ENCODE data around the gene FBXL4.

FBXL4 gene

DNA sequence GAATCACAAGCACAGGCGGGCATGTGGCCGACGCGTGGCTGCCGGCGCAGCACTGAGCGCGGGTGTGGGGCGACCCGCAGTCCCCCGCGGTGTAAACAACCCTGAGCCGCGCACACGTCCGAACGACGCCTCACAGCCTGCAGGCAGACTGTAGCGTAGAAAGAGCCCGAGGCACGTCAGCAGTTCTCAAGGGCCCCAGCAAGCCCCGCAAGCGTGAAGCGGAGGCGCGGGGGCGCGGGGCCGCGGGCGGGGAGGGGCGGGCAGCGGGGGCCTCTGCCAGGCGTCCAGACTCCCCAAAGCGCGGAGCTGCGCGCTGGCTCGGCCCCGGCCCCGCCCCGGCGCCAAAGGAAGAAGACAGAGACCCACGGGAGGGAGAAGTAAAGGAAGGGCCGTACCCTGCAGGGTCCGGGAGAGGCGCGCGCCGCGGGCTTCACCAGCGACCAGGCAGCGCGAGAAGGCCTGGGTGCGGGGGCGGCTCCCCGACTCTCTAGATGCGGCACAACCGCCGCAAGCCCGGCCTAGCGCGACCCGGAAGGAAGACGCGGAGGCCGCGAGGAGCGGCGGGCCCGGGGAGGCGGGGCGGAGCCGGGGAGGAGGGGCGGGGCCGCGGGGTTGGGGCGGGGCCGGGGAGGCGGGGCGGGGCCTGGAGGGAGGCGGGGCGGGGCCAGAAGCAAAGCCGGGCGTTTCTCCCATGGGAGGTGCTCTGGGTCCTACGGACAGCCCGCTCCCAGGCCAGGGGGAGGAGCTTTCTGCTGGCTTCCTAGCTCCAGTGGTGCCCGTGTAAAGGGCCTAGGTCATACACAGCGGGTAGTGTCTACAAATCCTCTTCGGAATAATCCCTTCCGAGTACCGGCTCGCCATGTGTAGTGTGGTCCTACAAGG lies at the start of gene FBXL4:
TSS of gene FBXL4 (minus strand) at position 536 of the 882 bp plus-strand sequence. CDS start 20,958 bp downstream, outside the sequence.
- peak; percentile 64 to 74 for DNase-seq

DNA sequence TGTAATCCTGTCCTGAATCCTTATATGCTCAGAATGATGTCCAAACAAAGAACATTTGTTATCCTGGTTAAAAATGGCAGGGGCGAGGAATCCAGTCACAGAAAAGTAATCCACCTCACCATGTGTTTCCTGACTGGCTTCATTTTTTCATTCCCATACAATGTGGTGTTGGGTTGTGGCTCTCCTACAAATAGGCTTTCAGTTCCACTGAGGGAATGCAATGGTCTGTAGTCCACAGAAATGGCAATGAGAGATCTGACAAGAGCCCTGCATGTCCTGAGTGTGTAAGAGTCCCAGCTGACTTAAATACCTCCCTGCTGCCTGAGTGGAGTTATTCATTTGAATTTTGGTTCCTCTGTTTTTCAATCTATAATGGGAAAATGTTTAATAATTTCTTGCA lies 47.4 kb upstream of the FBXL4 start:
- no peak for DNase-seq

DNA sequence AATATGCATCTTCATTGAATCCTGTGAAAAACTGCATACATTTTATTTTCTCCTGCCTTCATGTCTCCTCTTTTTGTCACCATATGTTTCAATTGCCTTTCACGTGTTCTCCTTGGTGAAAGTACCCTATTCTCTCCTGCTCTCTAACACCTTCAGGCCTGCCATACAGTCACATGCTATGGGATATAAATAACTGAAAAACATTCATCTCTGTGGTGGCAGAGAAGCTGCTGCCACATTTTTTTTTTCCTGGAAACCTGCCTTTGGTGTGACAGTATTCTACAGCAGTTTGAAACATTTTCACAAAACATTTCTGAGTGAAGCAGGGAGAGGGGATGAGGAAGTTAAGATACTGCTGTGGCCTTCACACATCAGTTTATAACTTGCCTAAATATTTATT lies 44.8 kb upstream of the FBXL4 start:
- no peak for DNase-seq

DNA sequence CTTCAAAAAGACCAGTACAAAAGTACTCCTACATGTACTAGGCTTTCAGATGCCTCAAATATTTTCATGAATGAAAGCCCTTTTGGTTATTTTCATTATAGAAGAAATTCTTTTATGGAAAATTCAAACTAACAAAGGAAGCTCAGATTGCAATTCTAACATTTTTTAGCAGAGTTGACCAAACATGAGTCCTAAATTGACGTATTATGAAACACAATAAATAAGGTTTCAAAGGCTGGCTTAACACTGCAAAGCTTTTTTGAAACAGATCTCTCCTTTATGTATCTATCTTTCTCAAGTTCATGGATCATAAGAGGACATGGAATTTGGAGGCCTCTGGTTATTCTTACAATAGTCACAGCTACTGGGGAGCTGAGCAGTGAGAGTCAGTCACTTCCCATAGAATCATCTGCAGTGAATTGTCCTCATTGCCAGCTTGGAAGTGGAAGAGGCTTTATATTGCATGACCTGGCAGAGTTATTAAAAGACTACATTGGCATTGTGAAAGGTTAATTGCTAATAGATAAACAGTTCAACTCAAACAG lies 38.4 kb upstream of the FBXL4 start:
- DNase-seq, result no peak

DNA sequence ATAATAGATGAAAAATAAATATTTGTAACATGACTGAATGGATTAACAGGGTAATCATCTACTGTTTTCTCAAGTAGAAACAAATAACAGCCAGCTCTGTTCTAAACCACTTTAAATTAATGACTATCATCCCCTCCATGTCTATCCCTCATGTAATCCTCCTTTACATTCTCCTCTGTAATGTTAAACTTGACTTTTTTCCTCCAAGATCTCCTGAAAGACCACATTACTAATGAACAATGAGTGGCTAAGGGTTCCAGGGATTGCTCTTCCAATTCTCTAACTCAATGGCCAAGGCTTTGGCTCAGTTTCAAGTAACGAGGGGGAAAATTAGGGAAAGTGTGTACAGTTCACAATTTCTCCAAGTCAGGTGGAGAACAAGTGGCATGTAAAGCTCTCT lies 37.6 kb upstream of the FBXL4 start:
- peak in 1 of 2 experiments; percentile 14 for DNase-seq

DNA sequence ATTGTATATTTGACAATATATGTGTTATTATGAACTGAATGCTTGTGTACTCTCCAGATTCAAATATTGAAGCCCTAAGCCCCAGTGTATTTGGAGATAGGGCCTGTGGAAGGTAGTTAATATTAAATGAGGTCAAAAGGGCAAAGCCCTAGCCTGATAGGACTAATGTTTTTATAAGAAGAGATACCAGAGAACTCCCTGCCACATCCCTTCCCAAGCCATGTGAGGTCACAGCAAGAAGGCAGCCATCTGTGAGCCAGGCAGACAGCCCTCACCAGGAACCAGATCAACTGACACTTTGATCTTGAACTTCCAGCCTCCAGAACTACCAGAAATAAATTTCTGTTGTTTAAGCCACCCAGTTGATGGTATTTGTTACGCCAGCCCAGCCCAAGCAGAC lies 36.4 kb upstream of the FBXL4 start:
- DNase-seq, result no peak

DNA sequence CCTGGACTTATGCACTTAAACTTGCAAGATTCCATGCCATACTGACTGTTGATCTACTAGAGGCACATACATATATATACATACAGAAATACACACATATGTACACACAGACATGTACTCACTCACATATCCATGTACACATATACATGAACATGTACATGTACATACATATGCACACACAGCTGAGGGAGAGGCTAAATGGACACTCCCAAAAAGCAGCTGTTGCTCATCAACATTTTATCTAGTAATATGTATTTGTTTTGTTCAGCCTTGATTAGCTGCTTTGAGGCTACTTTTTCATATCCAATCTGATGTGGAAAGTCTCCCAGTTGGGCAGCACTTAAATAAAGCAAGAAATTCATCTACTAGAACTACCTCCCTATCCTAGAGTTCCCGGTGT lies 33.7 kb upstream of the FBXL4 start:
- DNase-seq, result no peak

DNA sequence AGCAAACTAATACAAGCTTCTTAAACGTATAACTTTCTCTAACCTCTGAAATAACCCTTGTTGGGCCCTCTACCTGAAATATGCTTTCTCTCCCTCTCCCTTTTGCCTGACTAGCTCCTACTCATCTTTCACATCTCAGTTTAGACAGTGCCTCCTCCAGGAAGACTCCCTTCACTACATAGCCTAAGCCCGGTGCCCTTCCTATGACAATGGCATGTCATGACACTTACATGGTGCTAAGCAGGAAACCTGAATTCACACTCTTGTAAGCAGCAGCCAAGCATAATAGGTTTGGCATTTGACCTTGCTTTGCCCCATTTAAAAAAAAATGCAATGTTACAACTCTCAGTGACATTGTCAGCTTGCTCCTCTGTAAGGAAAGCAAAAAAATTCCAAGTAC lies 33.1 kb upstream of the FBXL4 start:
- DNase-seq, result no peak

DNA sequence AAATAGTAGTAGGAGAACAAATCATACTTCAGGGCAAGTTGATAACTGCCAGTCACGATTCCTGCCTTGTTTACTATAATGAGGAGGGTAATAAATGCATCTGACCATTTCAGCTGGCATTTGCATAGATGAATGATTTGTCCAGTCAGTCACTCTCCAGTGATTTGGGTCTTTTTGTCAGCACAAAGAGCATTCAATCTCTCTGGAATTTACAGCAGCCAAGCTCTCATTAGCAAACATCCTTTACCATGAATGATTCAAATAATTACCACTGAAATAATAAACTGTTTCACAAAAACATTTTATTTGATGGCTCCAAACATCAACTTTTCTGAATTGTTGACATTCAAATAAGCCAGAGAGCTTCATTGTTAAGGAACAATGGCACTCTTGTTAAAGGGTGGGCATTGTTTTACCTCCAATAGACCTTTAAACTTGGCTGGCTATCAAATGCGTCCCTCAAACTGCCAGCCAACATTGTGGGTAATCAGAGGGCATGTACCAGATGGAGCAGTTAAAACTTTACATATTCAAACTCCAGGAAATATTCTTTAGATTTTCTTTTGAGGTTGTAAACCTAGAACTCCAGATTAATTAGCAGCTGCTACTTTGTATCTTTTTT lies 30.0 kb upstream of the FBXL4 start:
- DNase-seq, result peak; percentile 35 to 36

DNA sequence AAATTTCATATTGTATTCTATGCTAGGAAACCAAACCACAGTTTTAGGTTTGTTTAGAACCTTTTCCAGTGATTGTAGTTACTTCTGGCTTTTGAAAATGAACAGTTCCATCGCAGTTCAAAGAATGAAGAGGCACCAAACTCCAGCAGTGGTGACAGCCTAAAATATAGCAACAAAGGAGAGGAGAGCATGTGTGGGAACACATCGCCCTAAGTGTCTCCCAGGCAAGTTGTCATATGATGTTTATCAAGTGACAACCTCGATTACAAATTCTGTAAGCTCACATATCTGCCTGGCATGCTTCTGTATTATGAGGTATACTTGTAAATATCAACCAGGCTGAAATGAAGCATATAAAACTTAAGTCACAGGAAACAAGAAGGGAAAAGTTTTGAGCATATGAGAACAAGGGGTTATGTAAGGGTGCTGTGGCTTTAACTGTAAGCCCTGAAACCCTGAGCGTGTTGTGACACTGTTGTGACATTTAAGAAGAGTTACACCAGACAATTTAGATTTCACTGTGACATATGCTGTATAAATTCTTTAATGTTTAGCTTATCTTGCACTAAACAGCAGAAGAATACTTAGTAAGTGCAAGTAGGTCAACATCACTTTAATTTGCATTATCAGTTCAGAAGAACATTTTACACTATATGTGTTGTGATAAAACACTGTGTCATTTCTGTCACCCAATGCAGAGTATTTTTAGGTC lies 29.1 kb upstream of the FBXL4 start:
- no peak for DNase-seq

DNA sequence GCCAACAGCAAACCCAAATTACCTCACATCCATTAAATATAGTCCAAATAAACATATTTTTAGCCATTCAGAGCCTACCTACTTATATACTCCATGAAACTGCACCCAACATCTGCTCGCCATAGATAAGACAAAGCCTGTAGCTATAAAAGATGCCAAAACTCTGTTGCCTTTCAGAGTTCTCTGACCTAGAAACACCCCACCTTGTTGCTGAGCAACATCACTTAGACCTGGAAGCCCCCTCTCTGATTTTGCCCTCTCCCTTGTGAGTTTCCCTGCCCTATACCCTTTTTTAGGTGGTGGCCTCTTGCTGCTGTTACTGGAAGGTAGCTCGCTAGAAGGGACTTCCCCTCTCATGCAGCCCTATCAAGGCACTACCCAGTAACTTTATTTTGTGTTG lies 27.7 kb upstream of the FBXL4 start:
- no peak for DNase-seq

DNA sequence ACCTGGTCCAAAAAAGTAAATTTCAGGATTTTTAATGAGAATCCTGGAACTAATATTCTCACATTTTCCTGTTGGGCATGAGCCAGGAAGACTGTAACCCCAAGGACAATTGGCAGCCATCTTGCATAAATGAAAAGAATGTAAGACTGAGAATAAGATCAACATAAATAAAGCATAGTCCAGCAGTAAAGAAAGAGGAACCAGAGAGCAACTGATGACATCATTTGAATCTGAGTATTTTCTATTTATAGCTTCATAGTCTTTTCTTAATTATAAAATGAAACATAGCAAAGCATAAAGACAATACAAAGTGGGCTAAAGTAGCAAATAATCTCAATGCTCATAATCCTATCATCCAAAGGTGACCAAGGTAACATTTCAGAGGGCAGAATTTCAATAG lies 26.6 kb upstream of the FBXL4 start:
- no peak for DNase-seq

DNA sequence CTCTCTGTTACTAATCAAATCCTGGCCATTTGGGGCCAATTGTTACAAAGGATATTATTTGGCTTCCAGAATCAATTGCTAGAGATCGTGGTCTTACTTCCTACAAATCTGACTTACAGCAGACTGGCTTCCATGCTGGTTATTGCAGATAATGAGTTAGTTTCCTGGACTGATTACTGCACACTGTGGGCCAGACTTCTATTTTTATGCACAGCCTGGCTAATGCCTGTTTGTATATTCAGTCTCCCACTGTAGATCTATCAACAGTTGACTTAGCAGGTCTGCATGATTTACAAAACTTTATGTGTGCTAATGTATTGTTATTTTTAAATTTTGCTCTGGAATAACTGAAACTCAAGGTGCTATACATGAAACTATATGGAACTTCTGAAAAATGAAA lies 25.8 kb upstream of the FBXL4 start:
- DNase-seq, result no peak

DNA sequence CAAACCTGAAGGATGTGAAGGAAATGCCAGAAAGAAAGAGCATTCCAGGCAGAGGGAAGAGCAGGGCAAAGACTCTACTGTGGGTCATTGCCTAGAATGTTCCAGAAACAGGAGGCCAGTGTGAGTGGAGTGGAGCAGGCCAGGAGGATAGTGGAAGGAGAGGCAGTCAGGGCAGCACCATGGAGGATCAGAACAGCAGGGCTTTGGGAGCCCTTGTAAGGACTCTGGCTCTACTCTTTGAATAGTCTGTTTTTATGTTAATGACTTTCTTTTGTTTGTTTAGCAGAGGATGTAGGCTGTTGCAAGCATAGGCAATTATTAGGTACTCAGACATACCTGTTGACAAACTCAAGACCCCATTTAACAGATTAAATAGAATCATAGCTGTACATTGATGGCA lies 23.6 kb upstream of the FBXL4 start:
- no peak for DNase-seq

DNA sequence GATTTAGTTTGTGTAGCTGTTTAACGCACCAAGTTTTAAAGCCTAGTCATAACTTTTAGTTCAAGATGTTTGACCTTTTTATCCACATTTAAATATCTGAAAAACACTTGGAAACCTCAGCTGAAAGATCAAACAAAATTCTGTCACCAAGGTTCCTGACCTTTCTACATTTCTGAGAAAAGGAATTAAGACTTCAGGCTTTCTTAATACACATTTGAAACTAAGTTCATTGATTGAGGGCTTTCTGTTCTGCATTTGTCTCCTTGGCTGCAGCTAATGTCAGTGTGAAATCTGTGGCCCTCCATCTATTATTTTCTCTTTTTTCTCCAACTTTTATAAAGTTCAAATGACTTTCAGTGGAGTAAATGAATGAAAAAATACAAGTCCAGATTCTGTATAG lies 22.7 kb upstream of the FBXL4 start:
- DNase-seq, result no peak

DNA sequence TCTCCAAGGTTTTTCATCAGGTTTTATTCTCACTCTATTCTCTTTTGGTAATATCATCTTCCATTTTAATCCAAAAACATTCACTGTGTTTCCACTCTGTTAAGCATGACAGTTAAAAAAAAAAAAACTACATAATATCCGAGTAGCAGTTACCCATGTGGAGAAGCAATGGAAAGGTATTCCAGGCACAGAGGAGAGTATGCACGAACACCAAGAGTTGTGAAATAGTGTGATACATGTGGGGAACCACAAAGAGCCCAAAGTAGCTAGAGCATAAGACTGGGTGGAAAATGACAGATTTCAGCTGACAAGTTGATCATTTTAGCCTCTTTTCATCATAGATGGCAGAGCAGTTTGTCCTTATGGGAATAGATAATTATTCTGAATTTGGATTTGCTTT lies 19.9 kb upstream of the FBXL4 start:
- DNase-seq, result no peak

DNA sequence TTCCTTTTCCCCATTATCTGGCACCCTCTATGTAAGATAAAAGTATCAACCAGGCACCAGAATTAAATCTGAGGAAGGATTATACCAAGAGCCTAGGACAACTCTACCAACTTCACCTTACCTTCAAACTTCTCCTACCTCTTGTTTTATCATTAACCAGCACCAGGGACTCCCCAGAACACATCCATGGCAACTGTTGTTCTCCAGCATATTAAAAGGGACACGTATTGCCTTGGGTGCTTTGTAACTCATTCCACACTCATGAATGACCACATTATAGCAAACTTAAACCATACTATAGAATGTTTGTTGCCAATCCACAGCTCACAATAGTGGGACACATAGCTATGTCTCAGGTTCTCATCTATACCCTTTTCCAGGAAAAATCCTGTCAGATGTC lies 11.9 kb upstream of the FBXL4 start:
- DNase-seq, result no peak

DNA sequence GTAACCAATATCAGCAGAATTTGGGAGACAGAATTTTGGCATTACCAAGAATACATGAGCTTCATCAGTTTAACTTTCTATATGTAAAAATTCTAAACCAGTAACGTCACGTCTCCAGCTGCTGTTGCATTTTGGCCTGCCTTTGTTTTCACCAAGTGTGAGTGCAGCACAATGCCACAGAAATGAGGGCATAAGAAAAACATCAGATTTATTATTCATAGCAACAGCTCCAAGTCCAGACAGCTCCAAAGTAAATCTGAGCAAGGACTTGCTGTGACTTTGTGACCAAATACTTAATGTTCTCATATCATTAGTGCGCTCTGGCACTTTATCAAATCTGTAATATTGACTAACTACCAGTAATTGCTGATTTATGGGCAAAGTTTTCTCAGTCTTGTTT lies 11.0 kb upstream of the FBXL4 start:
- DNase-seq, result no peak

DNA sequence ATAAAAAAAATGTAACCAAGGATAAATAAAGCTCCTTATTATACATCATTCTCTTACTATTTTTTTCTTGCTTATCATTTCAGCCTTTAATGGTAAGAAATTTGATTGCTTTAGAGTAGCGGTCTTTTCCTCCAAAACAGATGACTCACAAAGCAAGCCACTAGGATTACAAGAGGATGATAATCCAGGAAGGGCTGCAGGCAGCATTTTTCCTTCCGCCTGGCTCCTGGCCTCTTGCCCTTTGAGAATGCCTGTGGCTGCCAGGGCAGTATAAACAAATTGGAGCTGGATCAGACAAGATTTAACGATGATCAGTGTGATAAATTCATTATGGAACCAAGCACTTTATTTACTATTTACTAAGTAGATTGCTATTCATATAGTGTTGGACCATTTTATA lies 9.7 kb upstream of the FBXL4 start:
- DNase-seq, result no peak

DNA sequence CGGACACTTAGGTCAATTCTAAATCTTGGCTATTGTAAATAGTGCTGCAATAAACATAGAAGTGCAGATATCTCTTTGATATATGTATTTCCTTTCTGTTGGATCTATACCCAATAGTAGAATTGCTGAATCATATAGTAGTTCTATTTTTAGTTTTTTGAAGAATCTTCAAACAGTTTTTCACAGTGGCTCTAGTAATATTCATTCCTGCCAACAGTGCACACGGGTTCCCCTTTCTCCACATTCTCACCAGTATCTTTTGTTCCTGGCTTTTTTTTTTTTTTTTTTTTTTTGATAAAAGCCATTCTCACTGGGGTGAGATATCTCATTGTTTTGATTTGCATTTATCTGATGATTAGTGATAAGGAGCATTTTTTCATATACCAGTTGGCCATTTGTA lies 1.8 kb upstream of the FBXL4 start:
- no peak for DNase-seq

DNA sequence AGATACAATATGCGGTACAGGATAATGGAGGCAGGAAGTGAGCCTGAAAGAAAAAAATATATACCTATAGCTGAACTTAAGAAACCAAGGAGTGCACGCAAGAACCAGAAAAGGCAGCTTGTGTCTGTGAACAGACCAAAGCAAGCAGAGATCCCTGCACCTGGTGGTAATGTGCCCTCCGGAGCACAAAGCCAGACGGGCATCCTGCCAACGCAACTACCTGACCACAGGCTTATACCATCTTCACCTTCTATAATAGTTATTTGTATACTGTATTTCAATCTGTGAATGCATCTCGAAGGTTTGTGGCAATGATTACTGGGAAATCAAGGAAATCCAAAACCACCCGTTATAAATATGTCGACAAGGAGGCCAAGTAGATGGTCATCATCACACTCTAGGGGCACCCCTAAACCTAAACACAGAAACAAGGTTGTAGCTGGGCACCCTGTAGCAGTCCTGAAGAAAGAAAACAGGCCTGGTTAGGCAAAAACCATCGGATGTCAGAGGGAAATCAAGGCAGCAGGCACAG lies 801 bp downstream of the FBXL4 start:
- no peak for DNase-seq

DNA sequence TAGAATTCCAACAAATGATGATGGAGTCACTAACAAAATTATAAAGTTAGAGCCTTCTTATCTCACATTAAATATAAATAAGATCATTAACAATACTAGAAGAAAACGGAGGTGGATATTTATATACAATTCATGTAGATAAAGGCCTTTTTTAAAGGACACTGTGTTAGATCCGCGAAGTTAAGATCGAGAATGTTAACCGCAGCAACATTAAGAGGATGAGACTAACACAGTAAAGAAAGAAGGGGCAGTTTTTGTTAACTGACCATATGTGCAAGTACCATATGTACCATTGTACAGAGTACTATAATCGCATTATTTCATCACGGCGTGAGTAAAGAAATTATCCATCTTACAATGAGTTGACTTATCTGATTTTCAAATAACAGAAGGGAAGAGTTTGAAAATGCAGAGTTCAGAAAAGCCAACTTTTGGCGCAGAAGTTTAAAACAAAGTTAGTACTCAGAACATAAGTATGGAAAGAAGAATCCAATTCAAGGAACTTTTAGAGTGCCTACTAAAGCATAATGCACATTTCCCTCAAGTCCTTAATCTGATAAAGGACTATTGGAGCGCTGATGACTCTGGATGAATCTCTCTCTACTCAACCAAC lies 1.4 kb downstream of the FBXL4 start:
- no peak for DNase-seq

All from NCI-H1930 (cell line).